ENCODE results near the gene BACE2.
"Not testable (repeated sequence)": the region's sequence is repeated elsewhere in the genome, so short reads cannot be mapped to it uniquely, and the experiment has no call there.

Gene BACE2

DNA sequence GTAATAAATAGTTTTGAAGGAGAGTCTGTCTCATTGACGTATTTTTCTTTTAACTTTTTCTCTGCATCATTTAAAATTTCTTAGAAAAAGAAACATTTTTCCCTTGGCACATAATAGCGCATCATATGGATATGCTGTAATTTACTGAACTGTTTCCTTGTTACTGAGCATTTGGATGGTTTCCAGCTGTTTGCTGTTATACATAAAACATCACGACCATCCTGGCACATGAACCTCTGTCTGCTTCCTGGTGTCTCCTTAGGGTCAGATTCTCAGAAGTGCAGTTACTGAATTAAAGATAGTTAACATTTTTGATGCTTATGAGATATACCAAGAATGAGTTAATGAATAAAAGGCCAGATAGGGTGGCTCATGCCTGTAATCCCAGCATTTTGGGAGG, 67.2 kb downstream of the BACE2 start:
- in situ Hi-C loops (cut with MboI; ENCODE audit: low sequenced_read_pairs), result no loop called here

DNA sequence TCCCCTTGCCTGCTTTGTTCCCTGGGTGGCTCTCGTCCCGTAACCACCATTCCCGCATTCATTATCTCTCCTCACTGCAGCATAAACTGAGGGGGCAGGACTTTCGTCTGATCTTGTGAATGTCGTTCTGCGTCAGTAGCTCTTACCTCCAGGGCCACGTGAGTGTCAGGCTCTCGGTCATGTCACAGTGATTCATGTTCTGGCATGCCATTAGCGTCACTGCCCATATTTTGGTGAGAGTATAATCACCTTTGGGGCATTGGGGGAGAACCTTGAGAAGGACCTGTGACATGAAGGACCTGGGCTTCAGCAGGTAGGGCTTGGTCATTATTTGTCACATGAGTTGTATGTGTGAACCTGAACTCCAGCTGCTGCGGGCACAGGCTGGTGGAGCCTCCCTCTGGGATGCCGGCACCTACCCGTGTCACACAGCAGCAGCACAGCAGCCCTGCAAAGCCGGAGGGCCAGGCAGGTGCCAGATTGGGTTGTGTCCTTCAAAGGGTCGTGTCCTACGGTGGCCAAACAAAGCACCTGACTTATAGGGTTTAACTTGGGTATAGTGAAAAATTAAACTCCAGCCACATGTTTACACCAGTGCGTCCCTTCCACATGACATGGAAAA, 68.5 kb downstream of the BACE2 start:
- in situ Hi-C loops (cut with MboI; ENCODE audit: low sequenced_read_pairs), result no loop called here

DNA sequence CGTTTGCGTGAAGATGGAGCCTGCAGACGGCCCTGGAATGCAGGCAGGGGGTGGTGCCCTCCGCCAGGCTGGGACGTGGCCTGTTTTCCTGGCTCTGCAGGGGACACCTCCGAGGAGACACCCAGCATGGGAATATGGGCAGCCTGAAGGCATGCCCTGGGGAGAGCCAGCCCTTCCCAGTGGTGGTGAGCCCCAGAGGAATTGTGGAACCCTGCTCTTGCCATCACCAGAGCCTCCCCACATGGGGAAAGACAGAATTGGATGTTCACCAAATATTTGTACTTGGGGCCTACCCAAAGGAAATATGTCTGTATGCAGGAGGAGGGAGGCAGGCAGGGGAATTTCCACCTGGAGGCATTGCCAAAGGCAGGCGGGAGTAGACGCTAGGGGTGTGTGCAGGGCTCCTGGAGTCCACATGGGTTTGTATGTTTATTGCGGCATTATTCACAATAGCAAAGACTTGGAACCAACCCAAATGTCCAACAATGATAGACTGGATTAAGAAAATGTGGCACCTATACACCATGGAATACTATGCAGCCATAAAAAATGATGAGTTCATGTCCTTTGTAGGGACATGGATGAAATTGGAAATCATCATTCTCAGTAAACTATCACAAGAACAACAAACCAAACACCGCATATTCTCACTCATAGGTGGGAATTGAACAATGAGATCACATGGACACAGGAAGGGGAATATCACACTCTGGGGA, 70.3 kb downstream of the BACE2 start:
- in situ Hi-C loops (cut with MboI; ENCODE audit: low sequenced_read_pairs), result not testable (repeated sequence)

DNA sequence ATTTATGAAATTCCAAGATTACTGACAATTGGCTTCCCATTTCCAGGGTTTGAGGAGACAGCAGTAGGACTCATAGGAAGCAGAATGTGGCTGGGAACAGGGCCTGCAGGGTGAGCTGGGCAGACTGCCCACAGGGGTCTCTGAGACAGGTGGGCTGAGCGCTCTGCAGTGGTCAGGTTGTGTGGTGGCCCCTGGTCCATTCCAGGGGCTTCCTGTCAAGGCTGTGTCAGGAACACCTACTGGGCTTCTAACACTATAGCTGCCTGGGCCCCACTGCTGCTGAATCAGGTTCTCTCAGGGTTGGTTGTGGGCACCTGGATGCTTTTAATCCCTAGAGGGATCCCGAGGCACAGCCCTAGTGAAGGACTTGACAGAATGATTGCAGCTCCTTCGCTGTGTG, 72.1 kb downstream of the BACE2 start:
- in situ Hi-C loops (cut with MboI; ENCODE audit: low sequenced_read_pairs), result no loop called here

DNA sequence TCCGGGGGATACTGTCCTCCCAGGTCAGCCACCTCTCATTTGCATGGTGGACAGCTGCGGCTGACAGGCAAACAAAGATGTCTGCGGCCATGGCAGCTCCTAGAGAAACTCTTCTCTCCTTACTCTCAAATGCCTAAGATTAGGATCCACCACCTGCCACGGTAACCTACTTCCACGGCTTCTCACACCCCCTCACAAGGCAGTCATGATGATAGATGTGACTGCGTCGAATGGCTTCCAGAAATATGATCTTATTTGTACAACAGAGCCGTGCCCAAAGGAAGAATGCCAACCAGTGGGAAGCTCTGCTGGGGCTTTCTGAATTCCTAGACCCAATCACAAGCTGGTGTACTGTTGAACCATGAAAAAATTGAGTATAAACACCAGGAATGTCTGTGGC, 73.4 kb downstream of the BACE2 start:
- in situ Hi-C loops (cut with MboI; ENCODE audit: low sequenced_read_pairs), result no loop called here

DNA sequence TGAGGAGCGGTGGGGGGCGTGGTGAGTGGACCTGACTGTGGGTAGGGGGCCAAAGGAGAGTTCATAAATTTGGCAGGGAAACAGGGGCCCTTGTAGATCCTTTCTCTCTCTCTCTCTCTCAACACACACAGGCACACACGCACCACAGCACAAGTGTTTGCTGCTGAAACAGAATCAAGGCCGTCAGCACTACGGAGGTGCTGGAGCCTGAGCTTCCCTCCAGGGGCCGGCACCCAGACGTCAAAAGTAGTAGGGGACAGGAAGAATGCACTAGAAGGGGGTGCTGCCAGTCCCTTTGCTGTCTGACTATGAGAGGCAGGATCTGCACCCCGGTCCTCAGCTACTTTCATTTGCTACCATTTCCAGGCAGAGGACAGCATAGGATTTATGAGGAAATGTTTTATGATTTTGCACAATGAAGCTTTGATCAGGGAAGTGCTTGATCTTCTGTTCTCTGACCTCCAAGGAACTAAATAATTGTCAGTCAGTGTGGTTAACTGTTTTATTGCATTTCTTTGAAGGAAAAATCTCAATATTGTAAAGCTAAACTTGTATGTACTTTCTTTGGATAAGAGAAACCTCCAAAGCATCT, 74.4 kb downstream of the BACE2 start:
- in situ Hi-C loops (cut with MboI; ENCODE audit: low sequenced_read_pairs), result no loop called here

DNA sequence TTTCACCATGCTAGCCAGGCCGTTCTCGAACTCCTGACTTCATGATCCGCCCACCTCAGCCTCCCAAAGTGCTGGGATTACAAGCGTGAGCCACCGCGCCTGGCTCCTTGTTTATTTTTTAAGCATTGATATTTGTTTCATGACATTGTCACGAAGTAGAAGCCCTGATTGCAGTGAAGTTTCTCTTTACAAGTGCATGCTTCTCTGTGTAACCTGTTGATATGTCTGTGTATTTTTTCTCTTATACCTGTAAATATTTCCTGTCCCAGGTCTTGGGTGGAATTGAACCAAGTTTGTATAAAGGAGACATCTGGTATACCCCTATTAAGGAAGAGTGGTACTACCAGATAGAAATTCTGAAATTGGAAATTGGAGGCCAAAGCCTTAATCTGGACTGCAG, 75.1 kb downstream of the BACE2 start:
- in situ Hi-C loops (cut with MboI; ENCODE audit: low sequenced_read_pairs), result no loop called here

DNA sequence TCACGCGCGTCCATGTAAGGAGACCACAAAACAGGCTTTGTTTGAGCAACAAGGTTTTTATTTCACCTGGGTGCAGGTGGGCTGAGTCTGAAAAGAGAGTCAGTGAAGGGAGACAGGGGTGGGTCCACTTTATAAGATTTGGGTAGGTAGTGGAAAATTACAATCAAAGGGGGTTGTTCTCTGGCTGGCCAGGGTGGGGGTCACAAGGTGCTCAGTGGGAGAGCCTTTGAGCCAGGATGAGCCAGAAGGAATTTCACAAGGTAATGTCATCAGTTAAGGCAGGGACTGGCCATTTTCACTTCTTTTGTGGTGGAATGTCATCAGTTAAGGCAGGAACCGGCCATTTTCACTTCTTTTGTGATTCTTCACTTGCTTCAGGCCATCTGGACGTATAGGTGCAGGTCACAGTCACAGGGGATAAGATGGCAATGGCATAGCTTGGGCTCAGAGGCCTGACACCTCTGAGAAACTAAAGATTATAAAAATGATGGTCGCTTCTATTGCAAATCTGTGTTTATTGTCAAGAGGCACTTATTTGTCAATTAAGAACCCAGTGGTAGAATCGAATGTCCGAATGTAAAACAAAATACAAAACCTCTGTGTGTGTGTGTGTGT, 76.4 kb downstream of the BACE2 start:
- in situ Hi-C loops (cut with MboI; ENCODE audit: low sequenced_read_pairs), result not testable (repeated sequence)

DNA sequence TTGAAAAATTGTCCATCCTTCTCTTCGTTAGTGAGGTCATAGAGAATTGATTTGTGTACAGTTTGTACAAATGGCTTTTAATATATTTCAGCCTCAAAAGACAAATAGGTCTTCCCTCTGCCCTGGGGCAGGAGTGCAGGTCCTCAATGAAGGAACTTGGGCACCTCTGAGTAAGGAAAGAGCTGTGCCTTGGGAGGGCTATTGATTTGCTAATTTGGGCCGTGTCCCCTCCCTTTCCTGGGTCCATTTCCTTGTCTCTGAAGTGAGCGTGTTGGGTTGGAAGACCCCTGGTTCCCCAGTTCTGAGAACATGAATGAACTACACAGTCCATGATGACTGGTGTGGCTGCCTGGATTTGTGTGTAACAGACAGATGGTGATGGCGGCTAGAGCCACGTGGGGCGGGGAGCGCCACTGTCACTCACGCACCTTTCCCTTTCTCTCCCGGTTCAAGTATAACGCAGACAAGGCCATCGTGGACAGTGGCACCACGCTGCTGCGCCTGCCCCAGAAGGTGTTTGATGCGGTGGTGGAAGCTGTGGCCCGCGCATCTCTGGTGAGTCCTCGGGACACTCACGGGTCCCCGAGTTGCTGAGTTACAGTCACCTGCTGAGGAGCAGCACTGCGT, 77.7 kb downstream of the BACE2 start:
- in situ Hi-C loops (cut with MboI; ENCODE audit: low sequenced_read_pairs), result no loop called here

DNA sequence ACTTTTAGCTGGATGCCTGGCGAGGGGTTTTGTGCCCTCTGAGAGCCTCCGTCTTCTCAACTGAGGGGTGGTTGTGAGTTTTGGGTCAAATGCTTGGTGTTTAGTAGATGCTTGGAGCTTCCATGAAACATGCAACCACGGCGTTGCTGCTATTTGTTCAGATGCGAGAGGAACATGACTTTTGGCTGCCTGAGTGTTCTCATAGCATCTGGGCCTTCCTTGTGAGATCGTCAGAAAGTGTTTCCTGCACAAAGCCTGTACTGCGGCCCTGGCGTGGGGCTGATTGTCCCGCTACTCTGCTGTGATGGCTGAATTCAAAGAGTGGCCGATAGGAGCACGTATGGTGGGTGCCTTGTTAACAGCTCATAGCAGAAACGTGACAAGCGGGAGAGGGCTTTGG, 78.8 kb downstream of the BACE2 start:
- in situ Hi-C loops (cut with MboI; ENCODE audit: low sequenced_read_pairs), result no loop called here

DNA sequence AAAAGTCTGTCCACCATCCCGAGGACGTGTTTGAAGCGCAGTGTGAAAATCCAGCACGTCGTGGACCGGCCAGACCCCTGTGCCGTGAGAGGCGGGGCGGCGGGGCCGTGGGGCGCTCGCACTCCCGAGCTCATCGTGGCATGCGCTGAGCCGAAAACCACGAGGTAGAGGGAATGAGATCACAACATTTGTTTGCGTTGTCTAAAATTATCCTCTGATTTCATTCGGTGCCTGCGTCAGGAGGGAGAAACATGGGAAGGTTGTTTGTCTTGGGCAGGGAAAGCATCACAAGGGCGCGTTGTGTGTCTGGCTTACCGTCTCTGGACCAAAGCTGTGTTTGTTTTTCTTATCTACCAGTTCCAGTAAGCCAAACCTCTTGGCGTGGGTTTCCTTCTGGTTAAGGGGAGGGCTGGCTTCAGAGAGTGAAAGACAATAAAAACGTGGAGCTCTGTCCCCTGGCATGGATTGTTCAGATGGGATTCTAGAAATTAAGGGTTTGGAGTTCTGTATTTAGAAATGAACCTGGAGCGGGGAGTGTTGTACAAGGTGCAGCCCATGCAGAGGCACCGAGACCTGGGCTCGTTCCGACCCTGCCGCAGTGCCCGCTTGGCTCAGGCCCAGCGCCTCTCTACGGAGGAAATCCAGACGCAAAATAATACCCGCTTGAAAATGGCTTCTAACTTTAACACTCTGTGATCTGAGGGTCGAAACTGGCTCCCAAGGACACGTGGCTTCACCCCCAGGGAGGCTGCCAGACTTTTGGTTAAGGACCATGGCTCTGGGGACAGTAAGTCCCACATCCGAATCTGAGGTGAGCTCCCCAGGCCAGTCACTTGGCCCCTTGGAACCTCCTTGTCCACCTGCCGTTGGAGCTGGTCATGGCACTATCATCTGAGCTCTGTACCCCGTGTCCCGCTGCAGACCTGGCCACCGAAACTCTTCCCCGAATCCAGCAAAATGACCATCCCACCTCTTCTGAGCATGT, 79.9 kb downstream of the BACE2 start:
- in situ Hi-C loops (cut with MboI; ENCODE audit: low sequenced_read_pairs), result no loop called here

DNA sequence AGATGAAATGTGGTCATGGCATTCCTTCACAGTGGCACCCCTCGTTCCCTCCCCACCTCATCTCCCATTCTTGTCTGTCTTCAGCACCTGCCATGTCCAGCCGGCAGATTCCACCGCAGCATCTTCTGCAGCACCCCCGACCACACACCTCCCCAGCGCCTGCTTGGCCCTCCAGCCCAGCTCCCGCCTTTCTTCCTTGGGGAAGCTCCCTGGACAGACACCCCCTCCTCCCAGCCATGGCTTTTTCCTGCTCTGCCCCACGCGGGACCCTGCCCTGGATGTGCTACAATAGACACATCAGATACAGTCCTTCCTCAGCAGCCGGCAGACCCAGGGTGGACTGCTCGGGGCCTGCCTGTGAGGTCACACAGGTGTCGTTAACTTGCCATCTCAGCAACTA, 81.5 kb downstream of the BACE2 start:
- in situ Hi-C loops (cut with MboI; ENCODE audit: low sequenced_read_pairs), result no loop called here

DNA sequence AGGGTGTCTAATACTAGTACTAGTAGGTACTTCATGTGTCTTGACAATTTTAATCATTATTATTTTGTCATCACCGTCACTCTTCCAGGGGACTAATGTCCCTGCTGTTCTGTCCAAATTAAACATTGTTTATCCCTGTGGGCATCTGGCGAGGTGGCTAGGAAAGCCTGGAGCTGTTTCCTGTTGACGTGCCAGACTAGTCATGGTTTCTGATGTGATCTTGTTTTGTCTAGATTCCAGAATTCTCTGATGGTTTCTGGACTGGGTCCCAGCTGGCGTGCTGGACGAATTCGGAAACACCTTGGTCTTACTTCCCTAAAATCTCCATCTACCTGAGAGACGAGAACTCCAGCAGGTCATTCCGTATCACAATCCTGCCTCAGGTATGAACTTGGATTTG, 82.6 kb downstream of the BACE2 start:
- in situ Hi-C loops (cut with MboI; ENCODE audit: low sequenced_read_pairs), result no loop called here

DNA sequence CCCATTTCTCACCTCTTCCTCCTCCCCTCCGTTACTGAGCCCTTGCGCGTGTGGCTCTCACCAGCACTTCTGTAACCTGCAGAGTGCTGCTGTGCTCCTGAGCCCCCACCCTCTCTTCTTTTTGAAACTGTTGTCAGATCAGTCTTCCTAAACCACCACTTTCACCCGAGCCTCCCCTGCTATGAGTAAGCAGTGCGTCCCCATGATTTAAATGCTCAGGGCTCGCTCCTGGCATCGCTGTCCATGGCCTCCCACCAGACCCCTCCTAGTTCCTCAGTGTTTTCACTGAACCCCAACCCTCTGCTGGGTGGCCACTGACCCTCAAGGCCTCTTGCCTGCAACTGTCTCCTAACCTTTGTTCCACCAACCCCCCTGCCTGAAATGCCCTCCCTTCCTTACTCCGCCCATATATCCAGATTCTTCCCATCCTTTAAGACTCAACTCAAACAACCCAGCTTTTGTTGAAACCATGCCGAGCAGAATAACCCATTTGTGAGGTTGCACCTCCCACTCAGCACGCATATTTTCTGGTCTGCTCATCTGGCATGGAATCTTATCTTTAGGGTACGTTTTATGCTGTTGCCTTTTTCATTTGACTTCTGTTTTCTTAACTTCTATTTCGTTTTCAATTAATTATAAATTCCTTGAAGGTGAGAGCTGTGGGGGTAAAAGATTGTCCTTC, 84.1 kb downstream of the BACE2 start:
- in situ Hi-C loops (cut with MboI; ENCODE audit: low sequenced_read_pairs), result no loop called here

DNA sequence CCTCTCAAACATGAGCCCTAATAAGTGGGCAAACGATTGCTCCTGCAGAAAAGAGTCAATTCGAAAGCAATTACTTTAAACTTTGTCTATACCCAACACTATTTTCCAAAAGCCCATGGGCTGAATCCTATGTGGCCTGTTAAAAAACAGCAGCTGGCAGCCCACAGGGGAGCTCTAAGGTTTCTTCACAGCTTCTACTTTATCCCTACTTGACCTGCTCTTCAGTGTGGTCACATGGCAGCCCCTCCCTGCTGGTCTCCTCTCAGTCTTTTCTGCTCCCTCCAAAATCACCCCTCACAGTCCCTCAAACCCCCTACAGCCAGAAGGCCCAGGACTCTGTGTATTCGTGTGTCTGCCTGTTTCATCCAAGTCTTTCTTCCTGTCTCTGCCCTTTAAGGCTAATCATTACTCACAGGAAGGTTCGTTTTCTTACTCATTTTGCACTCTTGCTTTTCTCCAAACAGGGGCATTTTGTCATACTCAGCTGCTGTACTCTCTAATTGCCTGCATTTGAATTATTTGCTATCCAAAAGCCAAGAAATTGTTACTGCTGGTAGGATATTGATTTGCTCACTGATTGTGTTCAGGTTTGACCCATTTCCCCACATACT, 86.2 kb downstream of the BACE2 start:
- in situ Hi-C loops (cut with MboI; ENCODE audit: low sequenced_read_pairs), result no loop called here

DNA sequence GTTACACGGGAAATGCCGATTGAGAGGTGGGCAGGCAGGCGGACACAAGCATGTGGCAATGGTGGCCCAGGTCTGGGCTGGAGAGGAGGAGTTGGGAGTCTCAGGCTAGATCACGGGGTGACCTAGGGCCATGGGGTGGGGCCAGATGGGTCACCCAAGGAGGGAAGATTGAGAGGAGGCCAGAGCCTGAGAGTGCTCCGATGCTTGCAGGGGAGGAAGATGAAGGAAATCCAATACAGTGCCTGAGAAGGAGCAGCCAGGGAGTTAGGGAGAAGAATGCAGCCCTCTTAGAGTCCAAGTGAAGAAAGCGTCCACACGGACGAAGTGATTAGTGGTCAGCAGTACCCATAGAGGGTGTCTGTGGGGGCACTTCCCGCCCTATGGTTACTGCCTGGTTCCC, 87.2 kb downstream of the BACE2 start:
- in situ Hi-C loops (cut with MboI; ENCODE audit: low sequenced_read_pairs), result no loop called here

DNA sequence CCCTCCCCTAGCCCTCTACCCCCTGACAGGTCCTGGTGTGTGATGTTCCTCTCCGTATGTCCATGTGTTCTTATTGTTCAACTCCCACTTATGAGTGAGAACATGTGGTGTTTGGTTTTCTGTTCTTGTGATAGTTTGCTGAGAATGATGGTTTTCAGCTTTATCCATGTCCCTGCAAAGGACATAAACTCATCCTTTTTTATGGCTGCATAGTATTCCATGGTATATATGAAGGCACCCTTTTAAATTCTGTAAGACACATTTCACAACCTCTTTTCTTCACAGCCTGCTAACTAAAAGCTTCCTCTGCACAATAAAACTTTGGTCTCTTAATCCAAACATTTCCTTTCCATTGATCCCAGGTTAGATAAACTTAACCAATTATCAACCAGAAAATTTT, 88.3 kb downstream of the BACE2 start:
- in situ Hi-C loops (cut with MboI; ENCODE audit: low sequenced_read_pairs), result not testable (repeated sequence)

DNA sequence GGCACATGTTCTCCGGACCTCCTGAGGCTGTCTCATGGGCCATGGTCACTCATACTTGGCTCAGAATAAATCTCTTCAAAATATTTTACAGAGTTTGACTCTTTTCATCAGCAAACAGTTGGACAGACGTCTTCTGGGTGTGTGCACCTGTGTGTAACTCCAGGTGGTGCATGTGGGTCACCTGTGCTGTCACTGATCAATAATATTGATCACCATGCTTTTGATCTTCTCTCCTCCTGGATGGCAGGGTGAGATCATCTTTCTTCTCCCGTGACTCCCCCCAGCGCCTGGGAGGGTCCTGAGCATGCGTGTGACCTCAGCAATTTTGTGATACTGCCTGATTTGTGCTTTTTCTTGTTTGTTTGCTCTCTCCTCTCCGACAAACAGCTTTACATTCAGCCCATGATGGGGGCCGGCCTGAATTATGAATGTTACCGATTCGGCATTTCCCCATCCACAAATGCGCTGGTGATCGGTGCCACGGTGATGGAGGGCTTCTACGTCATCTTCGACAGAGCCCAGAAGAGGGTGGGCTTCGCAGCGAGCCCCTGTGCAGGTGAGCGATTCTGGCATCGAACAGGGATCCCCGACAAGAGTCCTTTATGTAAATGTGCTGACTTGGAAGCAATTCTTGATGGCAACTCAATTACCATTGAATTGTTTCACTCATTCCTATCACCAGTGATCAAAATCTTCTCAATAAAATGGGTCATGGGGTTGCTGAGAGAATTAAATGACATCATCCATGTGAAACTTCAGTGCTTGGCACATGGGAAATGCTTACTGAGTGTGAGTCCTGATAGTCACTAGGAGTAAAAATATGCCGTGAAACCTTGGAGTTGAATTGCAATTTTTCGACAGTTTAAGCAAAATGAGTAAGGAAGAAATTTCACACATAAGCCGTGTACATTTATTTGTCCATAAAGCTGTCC, 89.1 kb downstream of the BACE2 start:
- in situ Hi-C loops (cut with MboI; ENCODE audit: low sequenced_read_pairs), result no loop called here
